GM12873 (cell line): ENCODE data around the gene INHBB.

Experiments used
- TF ChIP-seq, protein P1 (sequence below): IDR thresholded peaks from 2 replicates; pipeline ENCODE4 v1.5.1; 2012; ENCODE audit warnings: low read depth, mild to moderate bottlenecking, moderate library complexity, low read length, control low read depth; ENCODE audit not compliant: insufficient read depth; ENCODE audit errors: missing control alignments

The INHBB gene

DNA sequence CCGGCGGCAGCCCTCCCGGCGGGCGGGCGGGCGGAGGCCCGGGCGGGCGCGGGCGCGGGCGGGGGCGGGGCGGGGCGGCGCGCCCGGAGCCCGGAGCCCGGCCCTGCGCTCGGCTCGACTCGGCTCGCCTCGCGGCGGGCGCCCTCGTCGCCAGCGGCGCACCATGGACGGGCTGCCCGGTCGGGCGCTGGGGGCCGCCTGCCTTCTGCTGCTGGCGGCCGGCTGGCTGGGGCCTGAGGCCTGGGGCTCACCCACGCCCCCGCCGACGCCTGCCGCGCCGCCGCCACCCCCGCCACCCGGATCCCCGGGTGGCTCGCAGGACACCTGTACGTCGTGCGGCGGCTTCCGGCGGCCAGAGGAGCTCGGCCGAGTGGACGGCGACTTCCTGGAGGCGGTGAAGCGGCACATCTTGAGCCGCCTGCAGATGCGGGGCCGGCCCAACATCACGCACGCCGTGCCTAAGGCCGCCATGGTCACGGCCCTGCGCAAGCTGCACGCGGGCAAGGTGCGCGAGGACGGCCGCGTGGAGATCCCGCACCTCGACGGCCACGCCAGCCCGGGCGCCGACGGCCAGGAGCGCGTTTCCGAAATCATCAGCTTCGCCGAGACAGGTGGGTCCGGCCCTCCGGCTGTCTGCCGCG is at the start of gene INHBB:
Gene INHBB (plus strand): TSS at position 111 of the 641 bp plus-strand sequence. CDS start 53 bp downstream, at position 164.
- TF ChIP-seq, protein P1, sequence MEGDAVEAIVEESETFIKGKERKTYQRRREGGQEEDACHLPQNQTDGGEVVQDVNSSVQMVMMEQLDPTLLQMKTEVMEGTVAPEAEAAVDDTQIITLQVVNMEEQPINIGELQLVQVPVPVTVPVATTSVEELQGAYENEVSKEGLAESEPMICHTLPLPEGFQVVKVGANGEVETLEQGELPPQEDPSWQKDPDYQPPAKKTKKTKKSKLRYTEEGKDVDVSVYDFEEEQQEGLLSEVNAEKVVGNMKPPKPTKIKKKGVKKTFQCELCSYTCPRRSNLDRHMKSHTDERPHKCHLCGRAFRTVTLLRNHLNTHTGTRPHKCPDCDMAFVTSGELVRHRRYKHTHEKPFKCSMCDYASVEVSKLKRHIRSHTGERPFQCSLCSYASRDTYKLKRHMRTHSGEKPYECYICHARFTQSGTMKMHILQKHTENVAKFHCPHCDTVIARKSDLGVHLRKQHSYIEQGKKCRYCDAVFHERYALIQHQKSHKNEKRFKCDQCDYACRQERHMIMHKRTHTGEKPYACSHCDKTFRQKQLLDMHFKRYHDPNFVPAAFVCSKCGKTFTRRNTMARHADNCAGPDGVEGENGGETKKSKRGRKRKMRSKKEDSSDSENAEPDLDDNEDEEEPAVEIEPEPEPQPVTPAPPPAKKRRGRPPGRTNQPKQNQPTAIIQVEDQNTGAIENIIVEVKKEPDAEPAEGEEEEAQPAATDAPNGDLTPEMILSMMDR, result no peak

DNA sequence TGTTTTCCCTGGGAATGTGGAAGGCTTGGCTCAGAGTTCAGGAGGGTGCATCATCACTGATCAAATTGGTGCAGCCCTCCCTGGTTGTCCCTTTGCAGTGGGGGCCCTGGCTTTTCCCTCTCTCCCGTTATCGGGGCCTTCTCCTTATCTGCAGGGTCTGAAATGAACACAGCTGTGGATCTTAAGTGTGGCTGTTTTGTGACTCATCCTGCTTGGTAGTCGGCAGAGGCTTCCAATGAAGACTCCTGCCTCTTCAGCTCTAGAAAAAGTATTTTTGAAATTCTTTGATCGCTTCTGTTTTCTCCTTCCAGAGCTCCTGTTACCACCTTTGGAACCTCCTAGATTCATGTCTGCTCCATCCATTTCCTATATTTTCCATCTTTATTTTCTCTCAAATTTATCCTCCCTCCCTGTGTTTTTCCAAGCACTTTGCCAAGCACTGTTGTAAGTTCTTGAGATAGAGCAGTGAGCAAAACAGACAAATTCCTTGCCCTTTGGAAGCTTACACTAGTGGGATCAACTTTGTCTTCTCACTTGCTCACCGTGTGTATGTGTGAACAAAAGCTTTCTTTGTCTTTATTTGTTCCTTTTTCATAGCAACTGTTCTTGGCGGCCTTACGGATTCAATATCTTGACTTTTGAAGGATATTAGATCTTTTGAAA is 47.6 kb upstream of the INHBB start:
- TF ChIP-seq, protein P1, result no peak

DNA sequence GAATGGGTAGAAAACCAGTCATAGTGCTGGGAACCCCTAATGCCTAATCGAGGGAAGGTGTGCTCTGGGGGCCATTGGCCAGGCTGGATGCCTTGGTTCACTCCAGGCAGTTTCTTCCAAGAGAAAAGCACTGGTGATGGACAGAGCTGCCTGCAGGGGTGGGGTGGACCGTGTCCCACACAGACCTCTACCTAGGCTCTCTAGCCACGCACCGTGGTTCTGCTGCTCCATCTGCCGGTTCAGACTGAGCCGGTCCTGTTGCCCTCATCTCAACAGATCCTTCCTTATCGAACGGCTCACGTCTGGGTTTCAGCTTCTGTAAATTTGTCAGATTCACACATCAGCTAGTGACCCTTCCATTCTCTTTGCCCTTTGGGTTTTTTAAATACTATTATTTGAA is 46.9 kb upstream of the INHBB start:
- TF ChIP-seq, protein P1, result no peak

DNA sequence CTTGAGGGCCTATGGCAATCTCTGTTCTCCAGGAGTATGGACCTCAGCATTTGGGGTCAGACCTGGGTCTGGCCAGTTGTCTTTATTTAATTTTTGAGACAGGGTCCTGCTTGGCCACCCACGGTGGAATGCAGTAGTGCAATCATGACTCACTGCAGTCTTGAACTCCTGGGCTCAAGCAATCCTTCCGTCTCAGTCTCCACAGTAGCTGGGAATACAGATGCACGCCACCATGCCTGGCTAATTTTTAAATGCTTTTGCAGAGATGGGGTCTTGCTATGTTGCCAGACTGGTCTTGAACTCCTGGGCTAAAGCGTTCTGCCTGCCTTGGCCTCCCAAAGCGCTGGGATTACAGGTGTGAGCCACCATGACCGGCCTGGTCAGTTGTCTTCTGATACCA is 46.4 kb upstream of the INHBB start:
- TF ChIP-seq, protein P1, result no peak

DNA sequence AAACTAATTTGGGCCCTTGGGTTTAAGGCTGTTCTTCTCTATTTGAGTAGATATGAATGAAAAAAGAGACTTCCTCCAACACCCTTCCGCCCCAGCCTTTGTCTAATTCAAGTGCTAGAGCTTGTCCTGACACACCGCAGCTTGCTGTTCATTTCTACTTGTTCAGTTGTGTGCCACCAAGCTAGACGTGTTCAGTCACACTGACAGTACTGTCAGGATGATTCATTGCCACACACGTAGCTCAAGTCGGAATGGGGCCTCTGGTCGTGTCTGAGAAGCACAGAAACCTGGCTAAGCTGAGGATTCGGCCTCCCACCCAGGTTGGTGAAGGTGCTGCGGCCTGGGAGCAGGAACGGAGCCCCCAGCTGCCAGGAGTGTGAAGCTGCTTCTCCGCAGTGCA is 45.6 kb upstream of the INHBB start:
- TF ChIP-seq, protein P1, result no peak

DNA sequence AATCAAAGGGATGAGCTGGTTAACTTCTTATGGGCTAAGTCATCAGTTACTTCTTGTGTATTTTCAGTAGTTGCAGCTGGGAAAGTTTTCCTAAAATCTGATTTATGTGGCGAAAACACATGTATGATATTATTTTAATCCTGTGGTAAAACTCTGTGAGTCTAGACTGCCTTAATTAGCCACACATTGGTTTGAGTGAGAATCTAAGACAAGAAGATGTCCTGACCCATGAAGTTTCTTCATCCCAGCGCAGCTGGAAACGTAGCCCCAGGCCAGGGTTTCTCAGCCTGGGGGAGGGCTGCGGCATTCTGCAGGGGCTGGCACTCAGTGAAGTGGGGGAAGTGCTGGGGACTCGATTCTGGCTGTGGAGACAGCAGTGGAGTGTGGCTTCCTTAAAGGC is 44.7 kb upstream of the INHBB start:
- TF ChIP-seq, protein P1, result no peak

DNA sequence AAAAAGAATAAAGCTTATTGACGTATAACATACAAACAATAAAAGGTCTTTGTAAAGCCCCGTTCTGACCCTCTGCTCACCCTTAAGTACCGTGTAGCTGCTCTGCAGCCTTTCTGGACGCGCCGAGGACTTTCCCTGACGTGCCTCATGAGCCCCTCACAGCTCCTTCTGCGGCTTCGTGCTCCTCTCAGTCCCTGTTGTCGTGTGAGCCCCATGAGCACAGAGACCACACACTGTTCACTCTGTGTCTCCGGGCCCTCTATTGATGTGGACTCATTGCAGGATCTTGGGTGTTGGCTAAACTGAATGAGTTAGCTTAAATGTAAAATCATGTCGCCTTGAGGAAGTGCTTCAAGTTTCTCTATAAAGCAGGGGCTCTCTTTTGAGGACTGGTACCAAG is 43.6 kb upstream of the INHBB start:
- TF ChIP-seq, protein P1, result no peak
